GM10266 (cell line): ENCODE results near the gene WDFY4.

ENCODE experiments used
- DNase-seq: peaks from one replicate; pipeline ENCODE4 v3.0.0; 2012; ENCODE audit errors: extremely low spot score
- TF ChIP-seq, protein P1 (sequence below): IDR thresholded peaks from 2 replicates; pipeline ENCODE4 v1.5.1; 2012; ENCODE audit warnings: mild to moderate bottlenecking, low read depth; ENCODE audit not compliant: control insufficient read depth, insufficient read depth; ENCODE audit errors: missing control alignments

WDFY4 gene

DNA sequence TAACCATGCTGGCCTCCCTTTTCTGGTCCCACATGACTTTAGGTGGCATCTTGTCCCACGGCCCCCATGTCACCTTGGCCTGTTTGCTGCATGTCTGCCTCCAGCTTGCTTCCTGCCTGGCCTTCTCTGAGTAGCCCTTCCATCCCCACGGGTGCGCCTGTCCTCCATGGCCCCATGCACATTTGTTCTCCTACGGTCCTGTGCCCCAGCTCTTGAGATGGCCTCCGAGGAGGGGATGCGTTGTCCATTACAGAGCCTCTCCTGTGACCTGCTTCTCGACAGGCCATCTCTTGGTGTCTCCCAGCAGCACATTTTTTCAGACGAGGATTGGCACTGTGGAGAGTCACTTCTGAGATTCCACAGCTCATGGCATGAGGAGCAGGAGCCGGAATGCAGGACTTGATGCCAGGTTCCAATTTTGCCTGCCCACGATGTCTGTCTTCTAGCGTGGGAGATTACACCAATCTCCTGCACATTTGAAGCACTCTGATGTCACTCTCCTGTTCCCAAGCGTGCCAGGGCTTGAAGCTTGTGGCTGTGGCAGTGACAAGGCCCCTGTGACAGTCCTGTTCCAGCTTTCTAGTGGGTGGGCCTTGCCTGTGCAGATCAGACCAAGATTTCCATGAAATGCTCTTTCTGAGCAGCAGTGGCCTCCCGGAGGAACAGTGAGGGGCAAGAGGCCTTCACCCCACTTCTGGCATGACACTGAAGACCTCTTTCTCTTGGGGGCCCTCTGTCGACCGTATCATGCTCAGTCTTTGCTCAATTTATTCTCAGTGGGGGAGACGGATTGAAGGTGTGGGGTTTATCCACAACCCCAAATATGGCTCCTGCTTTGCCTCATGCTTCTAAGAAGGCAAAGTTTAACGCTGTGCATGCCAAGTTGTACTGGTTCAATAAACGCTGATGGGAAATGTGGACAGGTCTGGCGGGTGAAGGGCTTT is 13.4 kb downstream of the WDFY4 start:
- no peak for DNase-seq
- TF ChIP-seq, protein P1, sequence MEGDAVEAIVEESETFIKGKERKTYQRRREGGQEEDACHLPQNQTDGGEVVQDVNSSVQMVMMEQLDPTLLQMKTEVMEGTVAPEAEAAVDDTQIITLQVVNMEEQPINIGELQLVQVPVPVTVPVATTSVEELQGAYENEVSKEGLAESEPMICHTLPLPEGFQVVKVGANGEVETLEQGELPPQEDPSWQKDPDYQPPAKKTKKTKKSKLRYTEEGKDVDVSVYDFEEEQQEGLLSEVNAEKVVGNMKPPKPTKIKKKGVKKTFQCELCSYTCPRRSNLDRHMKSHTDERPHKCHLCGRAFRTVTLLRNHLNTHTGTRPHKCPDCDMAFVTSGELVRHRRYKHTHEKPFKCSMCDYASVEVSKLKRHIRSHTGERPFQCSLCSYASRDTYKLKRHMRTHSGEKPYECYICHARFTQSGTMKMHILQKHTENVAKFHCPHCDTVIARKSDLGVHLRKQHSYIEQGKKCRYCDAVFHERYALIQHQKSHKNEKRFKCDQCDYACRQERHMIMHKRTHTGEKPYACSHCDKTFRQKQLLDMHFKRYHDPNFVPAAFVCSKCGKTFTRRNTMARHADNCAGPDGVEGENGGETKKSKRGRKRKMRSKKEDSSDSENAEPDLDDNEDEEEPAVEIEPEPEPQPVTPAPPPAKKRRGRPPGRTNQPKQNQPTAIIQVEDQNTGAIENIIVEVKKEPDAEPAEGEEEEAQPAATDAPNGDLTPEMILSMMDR, result no peak

DNA sequence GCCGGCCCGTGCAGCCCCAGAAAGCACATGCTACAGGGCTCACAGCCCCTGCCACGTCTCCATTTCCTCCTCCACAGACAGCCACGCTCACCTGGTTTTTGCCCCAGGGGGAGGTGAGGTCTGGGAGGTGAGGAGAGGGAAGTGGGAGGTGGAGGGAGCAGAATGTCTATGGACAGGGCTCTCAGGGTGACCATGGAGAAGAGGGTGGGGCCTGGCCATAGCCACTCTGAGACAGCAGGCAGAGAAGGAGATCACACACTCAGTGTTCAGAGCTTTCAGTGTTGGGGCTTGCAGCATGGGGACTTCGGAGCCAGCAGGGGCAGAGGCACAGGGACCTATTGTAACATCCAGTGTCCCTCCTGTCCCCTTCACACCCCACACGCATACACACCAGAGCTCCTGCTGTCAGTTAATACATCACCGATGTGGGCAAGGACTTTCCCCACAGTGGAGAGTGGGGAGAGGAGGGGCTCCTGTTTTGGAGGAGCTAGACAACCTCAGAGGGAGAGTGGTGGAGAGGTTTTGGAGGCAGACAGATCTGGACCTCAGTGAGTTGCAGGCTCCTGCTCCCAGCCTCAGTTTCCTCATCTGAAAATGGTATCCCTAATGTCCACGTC is 14.4 kb downstream of the WDFY4 start:
- TF ChIP-seq, protein P1, result no peak
- DNase-seq, result no peak

DNA sequence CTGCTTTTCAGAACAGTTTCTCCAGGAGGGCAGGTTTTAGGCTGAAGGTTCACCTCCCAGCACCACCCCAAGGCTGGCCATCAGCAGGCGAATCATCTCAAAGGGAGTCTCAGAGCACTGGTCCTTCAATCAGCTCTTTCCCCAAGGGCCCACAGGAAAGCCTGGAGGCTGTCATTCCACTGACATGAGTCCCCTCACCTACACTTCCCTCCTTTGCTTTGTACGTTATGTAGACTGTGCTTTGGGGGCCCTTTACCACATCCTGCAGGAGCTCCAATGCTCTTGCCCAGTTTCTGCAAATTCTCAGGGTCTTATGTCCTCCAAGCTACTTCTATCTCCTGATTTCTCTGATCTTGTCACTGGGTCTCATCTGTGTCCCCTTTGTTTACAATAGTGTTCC is 15.4 kb downstream of the WDFY4 start:
- no peak for DNase-seq
- TF ChIP-seq, protein P1, result no peak

DNA sequence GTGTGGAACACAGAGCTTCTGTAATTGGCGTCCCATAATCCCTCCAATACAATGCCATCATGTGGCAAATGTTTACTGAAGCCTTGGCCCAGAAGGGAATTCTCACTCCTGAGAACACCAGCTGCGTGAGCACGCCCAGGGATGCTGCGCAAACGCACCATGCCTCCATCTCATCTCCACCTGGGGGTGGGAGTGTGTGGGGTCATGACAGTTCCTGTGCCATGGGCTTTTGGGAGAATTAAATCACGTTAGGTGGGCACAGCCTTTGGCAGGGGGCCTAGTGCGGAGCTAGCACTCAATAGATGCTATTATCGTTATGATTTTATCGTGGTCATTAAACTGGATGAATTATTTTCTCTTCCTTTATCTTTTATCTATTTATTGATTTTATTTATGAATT is 15.8 kb downstream of the WDFY4 start:
- TF ChIP-seq, protein P1, result no peak

DNA sequence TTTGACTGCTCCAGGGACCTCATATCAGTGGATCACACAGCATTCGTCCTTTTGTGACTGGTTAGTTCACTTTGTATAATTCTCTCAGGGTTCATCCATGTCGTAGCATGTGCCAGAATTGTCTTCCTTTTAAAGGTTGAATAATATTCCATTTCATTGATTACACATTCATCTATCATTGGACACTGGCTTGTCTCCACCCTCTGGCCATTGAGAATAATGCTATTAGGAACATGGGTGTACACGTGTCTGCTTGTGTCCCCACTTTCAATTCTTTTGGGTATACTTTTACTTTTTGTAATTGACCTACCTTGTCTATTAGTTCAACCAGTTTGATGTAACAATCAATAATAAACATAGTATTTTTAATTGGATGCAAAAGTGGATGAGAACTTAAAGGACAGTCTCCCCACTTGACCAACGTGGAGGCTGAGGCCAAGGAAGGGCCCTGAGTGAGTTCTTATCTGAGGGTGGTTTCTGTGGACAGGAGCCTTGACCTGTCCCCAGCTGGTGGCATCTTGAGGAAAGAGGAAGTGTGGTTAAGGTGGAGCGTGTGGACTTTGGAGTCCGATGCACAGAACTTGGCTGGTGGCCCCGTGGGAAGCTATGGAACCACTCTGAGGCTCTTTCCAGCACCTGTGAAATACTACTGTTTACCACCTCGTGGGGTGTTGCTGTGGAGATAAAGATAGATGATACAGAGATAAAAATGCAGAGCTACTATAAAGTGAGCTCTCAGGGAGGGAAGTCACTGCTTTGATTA is 16.6 kb downstream of the WDFY4 start:
- TF ChIP-seq, protein P1, result peak; percentile 49
- no peak for DNase-seq

More for the DNA sequence above, 15.8 kb downstream of the WDFY4 start:
- DNase-seq, result no peak

DNA sequence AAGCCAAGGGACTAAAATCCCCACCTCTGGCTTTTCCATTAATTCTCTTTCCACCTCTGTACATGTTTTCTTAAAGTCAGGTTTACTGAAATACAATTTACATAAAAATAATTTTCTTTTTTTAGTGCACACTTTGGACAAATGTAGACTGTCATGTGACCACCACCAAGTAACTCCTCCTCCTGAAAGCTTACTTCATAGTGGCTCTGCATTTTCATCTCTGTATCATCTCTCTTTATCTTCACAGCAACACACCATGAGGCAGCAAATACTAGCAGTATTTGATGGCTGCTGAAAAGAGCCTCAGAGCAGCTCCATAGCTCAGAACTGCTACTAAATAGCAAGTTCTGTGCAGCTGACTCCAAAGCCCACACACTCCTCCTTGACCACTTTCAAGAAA is 17.3 kb downstream of the WDFY4 start:
- TF ChIP-seq, protein P1, result no peak
- DNase-seq, result no peak

DNA sequence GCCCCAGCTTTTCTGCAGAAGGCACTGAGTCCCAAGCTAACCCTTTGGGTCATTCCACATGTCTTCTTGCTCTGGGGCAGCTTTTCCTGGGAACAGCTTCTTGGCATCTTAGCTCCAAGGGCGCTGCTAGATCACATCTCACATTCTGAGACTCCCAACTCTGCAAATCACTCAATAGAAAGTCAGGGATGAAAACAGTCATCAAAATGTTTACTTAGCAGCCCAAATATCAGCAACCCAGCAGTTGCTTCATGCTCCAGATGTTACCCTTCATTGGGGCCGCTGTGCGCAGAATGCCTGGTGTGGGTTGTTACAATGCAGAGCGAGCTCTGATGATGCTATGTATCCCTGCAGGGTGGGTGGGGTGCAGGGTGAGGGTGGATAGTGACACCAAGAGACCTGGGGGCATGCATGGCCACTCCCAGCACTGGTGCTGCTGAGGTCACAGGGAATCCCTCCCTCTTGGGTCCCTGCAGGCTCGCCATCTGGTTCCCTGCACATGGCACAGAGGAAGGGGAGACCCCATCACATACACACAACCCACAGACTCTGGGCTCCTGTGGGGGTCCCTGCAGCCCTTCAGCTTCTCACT is 19.0 kb downstream of the WDFY4 start:
- TF ChIP-seq, protein P1, result no peak
- DNase-seq, result no peak
